ENCODE measurements around the gene ALDH1A2. TPM values are rescaled to one million over a fixed set of nuclear protein-coding genes. Genes with fewer than 3 reads are reported as not detected.

ALDH1A2 gene
- total RNA-seq, 2 donors from 2014 or later = not detected

GRCh38 chr15:58021332-58022230, 43.9 kb downstream of the ALDH1A2 start:
- no peak for DNase-seq
- peaks cover 11% of the 10 kb centered on the region for H3K27me3 Mint-ChIP-seq (ENCODE audit: insufficient read depth)
- TF ChIP-seq CTCF (conservative IDR thresholded peaks at IDR 0.05) = no peak
- H3K36me3 Mint-ChIP-seq (ENCODE audit: low read depth) = peaks cover 5% of the 10 kb centered on the region
- 86 to 94% methylated on average over 5 to 9 of the region's 9 CpGs for WGBS, 2 experiments (ENCODE audit: insufficient coverage in 1 of 2, insufficient read length in 1 of 2)
- no peak overlapping the region for H3K4me3 Mint-ChIP-seq
- no peaks in the 10 kb centered on the region for H3K27me3 ChIP-seq (ENCODE audit: control insufficient read depth, insufficient read depth, low read length, poor library complexity, severe bottlenecking)
- peaks cover 22% of the 10 kb centered on the region for H3K9me3 Mint-ChIP-seq
- H3K27ac Mint-ChIP-seq = no peak overlapping the region
- no peaks in the 10 kb centered on the region for H3K36me3 ChIP-seq (ENCODE audit: control insufficient read depth, insufficient read depth, low read length)
- H3K27ac ChIP-seq (ENCODE audit: low read depth, low read length) = no peak overlapping the region
- H3K9me3 ChIP-seq (ENCODE audit: control insufficient read depth, low read length) = peaks cover 16% of the 10 kb centered on the region
- no peaks in the 10 kb centered on the region for H3K4me1 Mint-ChIP-seq
- no peak overlapping the region for H3K9ac ChIP-seq (ENCODE audit: extremely low read depth, low read length, poor library complexity, severe bottlenecking)
- no peaks in the 10 kb centered on the region for H3K4me1 ChIP-seq (ENCODE audit: control insufficient read depth, insufficient read depth, low read length)
- H3K4me3 ChIP-seq (ENCODE audit: low read length) = no peak overlapping the region

GRCh38 chr15:58019503-58020376, 45.8 kb downstream of the ALDH1A2 start:
- no peak for DNase-seq
- no peak overlapping the region for H3K27ac ChIP-seq (ENCODE audit: low read depth, low read length)
- TF ChIP-seq CTCF (conservative IDR thresholded peaks at IDR 0.05) = no peak
- H3K9ac ChIP-seq (ENCODE audit: extremely low read depth, low read length, poor library complexity, severe bottlenecking) = no peak overlapping the region
- Mint-ChIP-seq H3K36me3 (ENCODE audit: low read depth) (no peaks in the 10 kb centered on the region), H3K27me3 (ENCODE audit: insufficient read depth) (peaks cover 9% of the 10 kb centered on the region), H3K27ac (no peak overlapping the region), H3K9me3 (peaks cover 5% of the 10 kb centered on the region), H3K4me1 (no peaks in the 10 kb centered on the region), H3K4me3 (no peak overlapping the region)
- H3K4me1 ChIP-seq (ENCODE audit: control insufficient read depth, insufficient read depth, low read length) = no peaks in the 10 kb centered on the region
- H3K27me3 ChIP-seq (ENCODE audit: control insufficient read depth, insufficient read depth, low read length, poor library complexity, severe bottlenecking) = no peaks in the 10 kb centered on the region
- WGBS, 2 experiments (ENCODE audit: insufficient coverage in 1 of 2, insufficient read length in 1 of 2) = 76 to 100% methylated on average over 2 to 5 of the region's 5 CpGs
- no peaks in the 10 kb centered on the region for H3K9me3 ChIP-seq (ENCODE audit: control insufficient read depth, low read length)
- no peaks in the 10 kb centered on the region for H3K36me3 ChIP-seq (ENCODE audit: control insufficient read depth, insufficient read depth, low read length)
- no peak overlapping the region for H3K4me3 ChIP-seq (ENCODE audit: low read length)

- 90 to 92% methylated on average over 1 of the region's 1 CpG for WGBS, 2 experiments (ENCODE audit: insufficient coverage in 1 of 2, insufficient read length in 1 of 2)
- no peak overlapping the region for H3K9ac ChIP-seq (ENCODE audit: extremely low read depth, low read length, poor library complexity, severe bottlenecking)
- Mint-ChIP-seq H3K27ac (no peak overlapping the region), H3K36me3 (ENCODE audit: low read depth) (no peaks in the 10 kb centered on the region), H3K27me3 (ENCODE audit: insufficient read depth) (peaks cover 17% of the 10 kb centered on the region), H3K4me1 (no peaks in the 10 kb centered on the region), H3K4me3 (no peak overlapping the region), H3K9me3 (peaks cover 2% of the 10 kb centered on the region)
- H3K4me3 ChIP-seq (ENCODE audit: low read length) = no peak overlapping the region
- H3K27me3 ChIP-seq (ENCODE audit: control insufficient read depth, insufficient read depth, low read length, poor library complexity, severe bottlenecking) = peaks cover 11% of the 10 kb centered on the region
- TF ChIP-seq CTCF (conservative IDR thresholded peaks at IDR 0.05) = no peak
- DNase-seq = no peak
- H3K36me3 ChIP-seq (ENCODE audit: control insufficient read depth, insufficient read depth, low read length) = no peaks in the 10 kb centered on the region
- no peak overlapping the region for H3K27ac ChIP-seq (ENCODE audit: low read depth, low read length)
- no peaks in the 10 kb centered on the region for H3K4me1 ChIP-seq (ENCODE audit: control insufficient read depth, insufficient read depth, low read length)
- H3K9me3 ChIP-seq (ENCODE audit: control insufficient read depth, low read length) = no peaks in the 10 kb centered on the region
These were observed 47.6 kb downstream of the ALDH1A2 start for GRCh38 chr15:58017869-58018268.
